Measurements from ENCODE around the gene LRRN3.
"Not testable (repeated sequence)": the region's sequence is repeated elsewhere in the genome, so short reads cannot be mapped to it uniquely, and the experiment has no call there.

DNA sequence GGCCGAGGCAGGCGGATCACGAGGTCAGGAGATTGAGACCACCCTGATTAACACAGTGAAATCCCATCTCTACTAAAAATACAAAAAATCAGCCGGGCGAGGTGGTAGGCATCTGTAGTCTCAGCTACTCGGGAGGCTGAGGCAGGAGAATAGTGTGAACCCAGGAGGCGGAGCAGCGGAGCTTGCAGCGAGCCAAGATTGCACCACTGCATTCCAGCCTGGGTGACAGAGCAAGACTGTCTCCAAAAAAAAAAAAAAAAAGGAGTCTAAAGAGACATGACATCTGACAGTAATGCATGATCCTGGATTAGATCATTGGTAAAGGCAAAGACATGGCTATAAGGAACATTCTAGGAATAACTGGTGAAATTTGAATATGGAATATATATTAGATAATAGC lies 18.3 kb upstream of the LRRN3 start:
- TF ChIP-seq CTCF (conservative IDR thresholded peaks at IDR 0.05; ENCODE audit: low read depth in 2 of 2); EZH2phosphoT487 (IDR thresholded peaks at IDR 0.05; ENCODE audit: unreplicated experiment): not testable (repeated sequence)

All from GM23338 (cell line).